ENCODE measurements around the gene CLIP1.

CLIP1 gene

GRCh38 chr12:122356192-122356635 is 66.3 kb downstream of the CLIP1 start:
- DNase-seq (ENCODE audit: low read depth, low spot score): peak; percentile 36

DNA sequence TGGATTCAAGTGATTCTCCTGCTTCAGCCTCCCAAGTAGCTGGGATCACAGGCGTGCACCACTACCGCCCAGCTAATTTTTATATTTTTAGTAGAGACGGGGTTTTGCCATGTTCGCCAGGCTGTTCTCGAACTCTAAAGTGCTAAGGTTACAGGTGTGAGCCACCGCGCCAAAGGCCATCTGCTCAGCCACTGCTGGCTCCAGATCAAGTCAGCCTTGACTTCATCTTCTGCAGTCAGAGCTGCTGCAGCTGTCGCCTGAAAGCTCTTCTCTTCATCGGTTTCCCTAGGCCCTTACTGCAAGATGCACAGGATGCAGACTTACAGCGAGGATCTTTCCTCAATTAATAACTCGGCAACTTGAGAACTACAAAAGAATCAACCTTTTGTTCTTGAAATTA is 66.8 kb downstream of the CLIP1 start:
- no peak for DNase-seq (ENCODE audit: low read depth, low spot score)

- no peak for DNase-seq (ENCODE audit: low read depth, low spot score)
Observed at GRCh38 chr12:122354958-122355641, 67.4 kb downstream of the CLIP1 start.

DNA sequence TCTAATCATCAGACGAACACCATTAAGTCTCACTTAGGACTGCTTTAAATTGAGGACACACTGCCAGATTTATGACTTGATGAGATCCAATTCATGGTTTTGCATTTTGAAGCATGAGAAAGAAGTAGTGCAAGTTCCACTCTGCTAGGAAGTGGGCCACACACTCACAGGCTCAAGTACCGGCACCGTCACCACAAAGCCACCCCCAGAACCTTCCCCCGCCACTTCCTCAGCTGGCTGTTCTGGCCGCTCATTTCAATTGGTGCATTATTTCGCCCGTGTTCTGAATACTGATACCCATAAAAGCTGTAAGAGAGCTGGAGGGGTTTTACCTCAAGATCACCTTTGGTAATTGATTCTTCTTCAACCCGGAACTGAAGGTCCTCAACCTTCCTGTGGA is 70.1 kb downstream of the CLIP1 start:
- no peak for DNase-seq (ENCODE audit: low read depth, low spot score)

DNA sequence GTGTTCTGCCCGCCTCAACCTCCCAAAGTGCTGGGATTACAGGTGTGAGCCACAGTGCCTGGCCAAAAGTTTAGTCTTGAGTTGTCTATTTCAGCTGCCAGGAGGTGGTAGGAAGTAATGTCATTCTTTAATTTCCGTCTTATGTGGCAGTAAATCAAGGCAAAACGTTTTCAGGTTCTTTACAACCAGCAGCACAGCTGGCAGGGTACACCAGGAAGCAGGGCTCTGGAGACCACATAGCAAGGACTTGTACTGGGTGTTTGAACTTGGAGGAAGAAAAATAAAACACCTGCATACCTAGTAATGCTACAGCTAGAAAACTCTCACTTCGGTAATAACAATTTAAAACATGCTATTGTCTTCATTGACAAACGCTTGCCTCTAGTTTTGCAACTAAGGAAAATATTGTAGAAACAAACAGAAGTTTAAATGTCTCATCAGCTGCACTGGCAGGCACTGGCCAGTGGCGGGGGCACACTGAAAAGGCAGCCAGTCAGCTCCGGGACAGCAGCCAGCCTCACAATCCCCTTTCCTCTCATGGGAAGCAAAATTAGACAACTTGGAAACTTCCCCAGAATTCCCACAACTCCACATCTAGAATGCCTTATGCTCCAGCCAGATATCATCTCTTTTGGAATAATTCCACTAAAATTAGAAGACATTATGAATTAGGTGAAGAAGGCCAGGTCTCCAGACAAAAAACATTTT is 72.2 kb downstream of the CLIP1 start:
- no peak for DNase-seq (ENCODE audit: low read depth, low spot score)

DNA sequence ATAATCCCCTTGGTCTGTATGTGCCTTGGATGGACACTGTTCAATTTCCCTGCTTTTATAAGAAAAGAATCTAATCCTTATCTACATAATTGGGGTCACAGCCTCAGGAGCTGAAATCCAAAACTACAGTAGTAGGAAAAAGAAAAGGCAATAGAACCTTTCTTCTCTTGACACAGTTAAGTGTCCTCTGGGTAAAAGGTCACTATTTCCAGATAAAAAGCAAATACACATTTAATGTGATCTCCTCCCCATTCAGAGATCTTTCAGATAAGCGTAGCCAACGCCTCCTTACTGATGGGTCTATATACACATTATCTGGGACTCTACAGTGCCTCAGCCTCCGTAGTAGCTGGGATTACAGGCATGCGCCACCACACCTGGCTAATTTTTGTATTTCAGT is 73.4 kb downstream of the CLIP1 start:
- DNase-seq (ENCODE audit: low read depth, low spot score): no peak

GRCh38 chr12:122348505-122348904 is 74.0 kb downstream of the CLIP1 start:
- DNase-seq (ENCODE audit: low read depth, low spot score): no peak

DNA sequence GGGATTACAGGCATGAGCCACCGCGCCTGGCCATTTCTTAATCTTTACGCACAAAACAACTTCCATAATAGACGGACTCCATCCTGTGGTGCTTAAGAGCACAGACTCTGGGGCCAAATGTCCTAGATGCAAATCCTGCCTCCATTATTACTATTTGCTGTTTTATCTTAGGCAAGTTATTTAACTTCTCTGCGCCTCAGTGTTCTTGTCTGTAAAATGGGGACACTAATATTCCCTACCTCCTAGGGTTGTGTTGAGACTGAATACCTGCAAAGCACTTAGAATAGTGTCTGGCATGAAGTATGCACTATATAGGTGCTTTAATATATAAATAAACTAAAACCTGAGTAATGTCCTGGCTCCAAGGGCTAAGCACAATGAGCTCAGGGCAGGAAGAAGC is 76.4 kb downstream of the CLIP1 start:
- no peak for DNase-seq (ENCODE audit: low read depth, low spot score)

GRCh38 chr12:122345042-122345441 is 77.4 kb downstream of the CLIP1 start:
- DNase-seq (ENCODE audit: low read depth, low spot score): no peak

DNA sequence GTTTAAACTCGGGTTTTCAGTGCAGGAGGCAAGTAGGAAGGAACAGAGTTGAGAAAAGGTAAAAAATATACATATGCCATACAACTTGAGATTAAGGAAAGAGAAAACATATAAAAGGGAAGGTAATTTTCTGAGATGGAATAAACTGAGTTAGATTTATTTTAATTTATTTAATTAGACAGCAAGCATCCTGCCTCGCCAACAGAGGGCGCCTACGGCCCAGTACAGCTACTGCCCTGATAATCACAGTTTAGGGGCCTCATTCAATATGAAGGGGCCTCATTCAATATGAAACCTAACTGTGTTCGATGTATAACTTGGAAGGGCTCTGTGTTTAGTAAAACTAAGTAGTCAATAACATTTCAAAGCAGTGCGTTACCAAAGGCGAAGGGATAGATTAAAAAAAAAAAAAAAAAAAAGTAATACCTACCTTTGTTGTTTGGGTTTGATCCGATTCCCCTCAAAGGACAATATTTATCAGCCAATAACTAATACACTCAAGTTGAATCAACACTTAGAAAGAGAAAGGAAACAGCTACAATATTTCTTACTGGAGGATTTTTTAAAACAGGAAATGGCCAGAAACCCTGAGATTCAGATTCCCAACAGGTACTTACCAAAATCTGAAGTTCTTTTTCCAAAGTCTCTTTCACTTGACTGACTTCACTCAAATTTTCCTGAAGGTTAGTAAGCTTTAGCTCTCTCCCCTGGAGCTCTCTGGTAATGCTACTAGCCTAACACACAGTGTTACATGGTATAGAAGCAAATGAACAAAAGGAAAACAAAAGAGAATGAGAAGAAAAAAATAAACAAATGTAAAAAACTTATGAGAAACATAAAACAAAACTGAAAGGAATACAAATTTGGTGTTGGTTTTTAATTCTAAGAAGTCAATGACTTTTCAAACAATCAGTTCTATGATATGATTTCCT is 86.2 kb downstream of the CLIP1 start:
- DNase-seq (ENCODE audit: low read depth, low spot score): no peak

DNA sequence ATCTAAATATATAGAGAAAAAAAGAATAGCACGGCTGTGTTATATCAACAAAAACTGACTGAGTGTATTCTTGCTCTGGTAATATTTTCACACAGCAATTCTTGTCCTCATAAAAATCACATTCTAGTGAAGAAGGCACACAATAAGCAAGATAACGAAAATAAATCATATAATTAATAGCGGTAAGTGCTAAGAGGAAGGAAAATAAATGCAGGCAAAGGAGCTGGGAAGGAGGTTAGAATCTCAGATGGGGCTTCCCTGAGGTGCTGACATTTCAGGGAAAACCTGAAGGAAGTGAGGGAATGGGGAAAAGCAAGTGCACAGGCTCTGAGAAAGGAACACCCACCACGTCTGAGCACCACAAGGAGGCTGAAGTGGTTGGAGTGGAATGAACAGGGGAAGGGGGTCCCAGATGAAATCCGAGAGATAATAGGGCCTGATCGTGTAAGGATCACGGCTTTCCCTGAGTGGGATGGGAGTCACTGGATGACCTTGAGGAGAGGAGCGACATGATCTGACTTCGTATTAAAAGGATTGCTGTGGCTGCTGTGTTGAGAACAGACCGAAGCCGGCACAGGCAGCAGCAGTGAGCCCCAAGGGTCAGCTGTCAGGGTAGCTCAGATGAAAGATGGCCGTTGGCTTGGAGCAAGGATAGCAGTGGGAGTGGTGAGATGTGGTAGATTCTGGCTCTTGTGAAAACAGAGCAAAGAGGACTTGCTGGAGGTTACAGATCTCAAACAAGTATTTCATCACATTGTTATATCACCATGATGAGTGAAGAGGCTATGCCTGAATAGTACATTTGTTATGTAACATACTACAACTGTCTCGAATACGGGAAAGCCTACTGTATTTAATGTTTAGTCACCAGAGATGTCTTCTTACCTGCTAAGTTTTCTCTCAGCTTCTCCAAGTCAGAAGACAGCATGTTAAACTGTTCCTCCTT is 89.1 kb downstream of the CLIP1 start:
- no peak for DNase-seq (ENCODE audit: low read depth, low spot score)

DNA sequence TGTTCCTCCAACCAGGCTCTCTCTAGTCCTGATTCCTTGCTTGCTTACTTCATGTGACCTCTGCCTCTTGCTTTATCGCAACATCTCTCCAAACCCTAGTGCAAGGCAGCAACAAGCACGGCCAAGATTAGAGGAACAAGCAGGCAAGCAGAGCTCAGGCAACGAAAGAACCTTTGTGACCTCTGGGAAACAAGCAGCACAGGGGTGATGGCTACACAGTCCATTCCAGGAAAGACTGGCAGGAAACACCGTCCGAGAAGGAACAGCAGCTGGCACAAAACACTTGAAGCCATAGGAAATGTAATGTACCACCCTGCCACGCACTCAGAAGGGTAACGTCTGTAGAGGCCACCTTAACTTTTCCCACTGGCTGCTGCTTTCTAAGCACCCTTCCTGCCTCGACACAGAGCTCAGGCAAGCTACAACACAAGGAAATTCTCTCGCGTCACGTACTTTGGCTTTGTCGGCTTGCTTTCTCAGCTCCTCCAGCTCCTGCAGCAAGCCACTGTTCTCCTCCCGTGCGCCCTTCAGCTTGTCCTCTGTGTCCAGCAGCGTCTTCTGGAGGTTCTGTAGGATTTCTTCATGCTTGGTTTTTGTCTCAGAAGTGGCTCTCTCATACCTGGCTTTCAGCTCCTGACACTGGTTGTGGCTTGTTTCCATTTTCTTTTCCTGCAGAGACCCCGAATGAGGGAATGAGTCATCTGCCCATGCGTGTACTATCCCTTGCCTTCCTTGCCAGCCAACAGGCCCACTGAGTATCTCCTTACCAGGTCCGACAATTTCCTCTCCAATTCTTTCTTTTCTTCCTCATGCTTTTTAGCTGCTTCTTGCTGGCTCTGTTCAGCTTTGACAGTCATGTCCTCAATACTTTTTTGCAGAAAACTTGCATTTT is 94.7 kb downstream of the CLIP1 start:
- no peak for DNase-seq (ENCODE audit: low read depth, low spot score)

DNA sequence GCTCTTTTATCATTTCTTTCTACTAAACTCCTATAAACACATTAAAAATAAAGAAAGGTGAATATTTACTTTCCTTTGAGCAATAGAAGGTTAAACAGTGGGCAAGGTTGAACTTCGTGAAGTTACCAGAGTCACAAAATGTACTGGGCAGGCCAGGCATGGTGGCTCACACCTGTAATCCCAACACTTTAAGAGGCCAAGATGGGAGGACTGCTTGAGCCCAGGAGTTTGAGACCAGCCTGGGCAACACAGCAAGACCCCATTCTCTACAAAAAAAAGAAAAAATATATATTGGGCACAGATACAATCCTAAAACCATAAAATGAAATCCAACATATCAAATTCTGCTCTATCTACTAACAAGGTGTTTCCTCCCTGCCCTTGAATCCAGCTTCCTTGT is 95.5 kb downstream of the CLIP1 start:
- no peak for DNase-seq (ENCODE audit: low read depth, low spot score)

DNA sequence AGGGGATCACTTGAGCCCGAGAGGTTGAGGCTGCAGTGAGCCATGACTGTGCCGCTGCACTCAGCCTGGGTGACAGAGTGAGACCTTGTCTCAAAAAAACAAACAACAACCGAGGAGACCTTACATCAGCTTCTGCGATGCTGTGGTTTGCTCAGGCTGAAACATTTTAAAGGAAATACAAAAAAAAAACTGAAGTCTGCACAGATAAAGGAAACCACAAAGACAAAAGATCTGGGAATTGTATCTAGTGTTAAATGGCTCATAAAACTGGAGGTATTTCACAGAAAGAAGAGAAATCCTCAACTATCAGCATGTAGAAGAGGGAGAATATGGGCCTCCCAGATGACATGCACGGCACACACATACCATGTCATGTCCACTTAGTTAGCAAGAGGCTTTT is 95.9 kb downstream of the CLIP1 start:
- DNase-seq (ENCODE audit: low read depth, low spot score): no peak

GRCh38 chr12:122323311-122324019 is 99.0 kb downstream of the CLIP1 start:
- DNase-seq (ENCODE audit: low read depth, low spot score): no peak

- DNase-seq (ENCODE audit: low read depth, low spot score): no peak
Observed at GRCh38 chr12:122322501-122322900, 100.0 kb downstream of the CLIP1 start.

- DNase-seq (ENCODE audit: low read depth, low spot score): no peak
Observed at GRCh38 chr12:122318607-122319605, 103.6 kb downstream of the CLIP1 start.

GRCh38 chr12:122312926-122313325 is 109.5 kb downstream of the CLIP1 start:
- DNase-seq (ENCODE audit: low read depth, low spot score): no peak

Measured in smooth muscle cell of the brain vasculature (primary cell).